HG02943 (cell line): ENCODE data around the gene KRTAP29-1.

ENCODE experiments used
- ATAC-seq: cut with Tn5 transposase; IDR thresholded peaks from one replicate; pipeline ENCODE4 v1.9.1; 2021; ENCODE audit warnings: mild to moderate bottlenecking, low read depth, moderate library complexity; ENCODE audit not compliant: unreplicated experiment

The KRTAP29-1 gene

GRCh38 chr17:41254861-41255260, 47.8 kb downstream of the KRTAP29-1 start:
- ATAC-seq: no peak
